ENCODE results near the gene XPA. TPM values are rescaled to one million over a fixed set of nuclear protein-coding genes. Genes with fewer than 3 reads are reported as not detected.

Gene XPA
- total and polyA plus RNA-seq, 2 of the 13 experiments (the other 11 are each of a cell fraction or from before 2014, with no cell fraction given): 2.3 to 15.2 TPM

- TF ChIP-seq, protein P1, sequence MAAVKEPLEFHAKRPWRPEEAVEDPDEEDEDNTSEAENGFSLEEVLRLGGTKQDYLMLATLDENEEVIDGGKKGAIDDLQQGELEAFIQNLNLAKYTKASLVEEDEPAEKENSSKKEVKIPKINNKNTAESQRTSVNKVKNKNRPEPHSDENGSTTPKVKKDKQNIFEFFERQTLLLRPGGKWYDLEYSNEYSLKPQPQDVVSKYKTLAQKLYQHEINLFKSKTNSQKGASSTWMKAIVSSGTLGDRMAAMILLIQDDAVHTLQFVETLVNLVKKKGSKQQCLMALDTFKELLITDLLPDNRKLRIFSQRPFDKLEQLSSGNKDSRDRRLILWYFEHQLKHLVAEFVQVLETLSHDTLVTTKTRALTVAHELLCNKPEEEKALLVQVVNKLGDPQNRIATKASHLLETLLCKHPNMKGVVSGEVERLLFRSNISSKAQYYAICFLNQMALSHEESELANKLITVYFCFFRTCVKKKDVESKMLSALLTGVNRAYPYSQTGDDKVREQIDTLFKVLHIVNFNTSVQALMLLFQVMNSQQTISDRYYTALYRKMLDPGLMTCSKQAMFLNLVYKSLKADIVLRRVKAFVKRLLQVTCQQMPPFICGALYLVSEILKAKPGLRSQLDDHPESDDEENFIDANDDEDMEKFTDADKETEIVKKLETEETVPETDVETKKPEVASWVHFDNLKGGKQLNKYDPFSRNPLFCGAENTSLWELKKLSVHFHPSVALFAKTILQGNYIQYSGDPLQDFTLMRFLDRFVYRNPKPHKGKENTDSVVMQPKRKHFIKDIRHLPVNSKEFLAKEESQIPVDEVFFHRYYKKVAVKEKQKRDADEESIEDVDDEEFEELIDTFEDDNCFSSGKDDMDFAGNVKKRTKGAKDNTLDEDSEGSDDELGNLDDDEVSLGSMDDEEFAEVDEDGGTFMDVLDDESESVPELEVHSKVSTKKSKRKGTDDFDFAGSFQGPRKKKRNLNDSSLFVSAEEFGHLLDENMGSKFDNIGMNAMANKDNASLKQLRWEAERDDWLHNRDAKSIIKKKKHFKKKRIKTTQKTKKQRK (IDR thresholded peaks at IDR 0.05; ENCODE audit: low read length): no peak
- TF ChIP-seq ZNF720 (CRISPR knock-in tag; IDR thresholded peaks at IDR 0.05): no peak
- no peak for TF ChIP-seq TERF1 (CRISPR knock-in tag; IDR thresholded peaks at IDR 0.05)
- no peak for TF ChIP-seq ZNF776 (CRISPR knock-in tag; IDR thresholded peaks at IDR 0.05)
- no peak for TF ChIP-seq TRIM24 (CRISPR knock-in tag; IDR thresholded peaks at IDR 0.05)
- TF ChIP-seq ZNF205 (CRISPR knock-in tag; IDR thresholded peaks at IDR 0.05): no peak; the same call in 1 of the 2 replicates
- TF ChIP-seq MIER3 (CRISPR knock-in tag; IDR thresholded peaks at IDR 0.05; ENCODE audit: borderline replicate concordance): no peak
- peak; percentile 53; the same call in 1 of the 2 replicates for TF ChIP-seq ZFP36L1 (CRISPR knock-in tag; IDR thresholded peaks at IDR 0.05)
- no peak for TF ChIP-seq ISX (CRISPR knock-in tag; conservative IDR thresholded peaks at IDR 0.05)
- no peak for TF ChIP-seq RARA (CRISPR knock-in tag; IDR thresholded peaks at IDR 0.05)
- peak; percentile 72 for TF ChIP-seq IRF9 (CRISPR knock-in tag; IDR thresholded peaks at IDR 0.05; ENCODE audit: borderline replicate concordance)
- TF ChIP-seq, protein P2, sequence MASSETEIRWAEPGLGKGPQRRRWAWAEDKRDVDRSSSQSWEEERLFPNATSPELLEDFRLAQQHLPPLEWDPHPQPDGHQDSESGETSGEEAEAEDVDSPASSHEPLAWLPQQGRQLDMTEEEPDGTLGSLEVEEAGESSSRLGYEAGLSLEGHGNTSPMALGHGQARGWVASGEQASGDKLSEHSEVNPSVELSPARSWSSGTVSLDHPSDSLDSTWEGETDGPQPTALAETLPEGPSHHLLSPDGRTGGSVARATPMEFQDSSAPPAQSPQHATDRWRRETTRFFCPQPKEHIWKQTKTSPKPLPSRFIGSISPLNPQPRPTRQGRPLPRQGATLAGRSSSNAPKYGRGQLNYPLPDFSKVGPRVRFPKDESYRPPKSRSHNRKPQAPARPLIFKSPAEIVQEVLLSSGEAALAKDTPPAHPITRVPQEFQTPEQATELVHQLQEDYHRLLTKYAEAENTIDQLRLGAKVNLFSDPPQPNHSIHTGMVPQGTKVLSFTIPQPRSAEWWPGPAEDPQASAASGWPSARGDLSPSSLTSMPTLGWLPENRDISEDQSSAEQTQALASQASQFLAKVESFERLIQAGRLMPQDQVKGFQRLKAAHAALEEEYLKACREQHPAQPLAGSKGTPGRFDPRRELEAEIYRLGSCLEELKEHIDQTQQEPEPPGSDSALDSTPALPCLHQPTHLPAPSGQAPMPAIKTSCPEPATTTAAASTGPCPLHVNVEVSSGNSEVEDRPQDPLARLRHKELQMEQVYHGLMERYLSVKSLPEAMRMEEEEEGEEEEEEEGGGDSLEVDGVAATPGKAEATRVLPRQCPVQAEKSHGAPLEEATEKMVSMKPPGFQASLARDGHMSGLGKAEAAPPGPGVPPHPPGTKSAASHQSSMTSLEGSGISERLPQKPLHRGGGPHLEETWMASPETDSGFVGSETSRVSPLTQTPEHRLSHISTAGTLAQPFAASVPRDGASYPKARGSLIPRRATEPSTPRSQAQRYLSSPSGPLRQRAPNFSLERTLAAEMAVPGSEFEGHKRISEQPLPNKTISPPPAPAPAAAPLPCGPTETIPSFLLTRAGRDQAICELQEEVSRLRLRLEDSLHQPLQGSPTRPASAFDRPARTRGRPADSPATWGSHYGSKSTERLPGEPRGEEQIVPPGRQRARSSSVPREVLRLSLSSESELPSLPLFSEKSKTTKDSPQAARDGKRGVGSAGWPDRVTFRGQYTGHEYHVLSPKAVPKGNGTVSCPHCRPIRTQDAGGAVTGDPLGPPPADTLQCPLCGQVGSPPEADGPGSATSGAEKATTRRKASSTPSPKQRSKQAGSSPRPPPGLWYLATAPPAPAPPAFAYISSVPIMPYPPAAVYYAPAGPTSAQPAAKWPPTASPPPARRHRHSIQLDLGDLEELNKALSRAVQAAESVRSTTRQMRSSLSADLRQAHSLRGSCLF (CRISPR knock-in tag; IDR thresholded peaks at IDR 0.05; ENCODE audit: borderline replicate concordance): no peak
- TF ChIP-seq TCF12 (IDR thresholded peaks at IDR 0.05): no peak
- no peak for TF ChIP-seq TCF12 (CRISPR knock-in tag; IDR thresholded peaks at IDR 0.05)
- TF ChIP-seq XRCC5 (optimal IDR thresholded peaks at IDR 0.05; ENCODE audit: low read length): peak; percentile 60
- TF ChIP-seq ZNF34 (CRISPR knock-in tag; IDR thresholded peaks at IDR 0.05; ENCODE audit: borderline replicate concordance): no peak
- no peak for TF ChIP-seq ZFYVE20 (CRISPR knock-in tag; IDR thresholded peaks at IDR 0.05; ENCODE audit: borderline replicate concordance, low read depth)
- peak; percentile 56; the same call in 1 of the 2 replicates for TF ChIP-seq ZNF580 (CRISPR knock-in tag; IDR thresholded peaks at IDR 0.05; ENCODE audit: borderline replicate concordance, low read depth)
These were observed 63.9 kb downstream of the XPA start, which contains the start of the genes NCBP1 and TSTD2 (continued) for GRCh38 chr9:97632985-97633858.

Measured in HepG2 (cell line).